Measurements from ENCODE around the gene TMEM123. TPM values are rescaled to one million over a fixed set of nuclear protein-coding genes. Genes with fewer than 3 reads are reported as not detected.

The TMEM123 gene
- total and polyA plus RNA-seq, 2 of the 13 experiments (the other 11 are each of a cell fraction or from before 2014, with no cell fraction given), result 365 to 2,761 TPM

- TF ChIP-seq TBX3 (IDR thresholded peaks at IDR 0.05; ENCODE audit: borderline replicate concordance) (no peak), ZBTB21 (CRISPR knock-in tag; IDR thresholded peaks at IDR 0.05) (no peak), ZNF607 (CRISPR knock-in tag; IDR thresholded peaks at IDR 0.05; ENCODE audit: borderline replicate concordance) (0 out of 2 replicates have a peak, but pooled peaks have one; percentile 35), ZNF510 (CRISPR knock-in tag; IDR thresholded peaks at IDR 0.05; ENCODE audit: low read depth) (no peak; the same call in 1 of the 2 replicates), MXD4 (CRISPR knock-in tag; IDR thresholded peaks at IDR 0.05) (no peak), SMAD1 (CRISPR knock-in tag; IDR thresholded peaks at IDR 0.05; ENCODE audit: borderline replicate concordance, low read depth) (no peak), DMTF1 (CRISPR knock-in tag; IDR thresholded peaks at IDR 0.05) (no peak), PITX1 (CRISPR knock-in tag; IDR thresholded peaks at IDR 0.05) (peak; percentile 70; the same call in 1 of the 2 replicates), CBFB (CRISPR knock-in tag; IDR thresholded peaks at IDR 0.05) (0 out of 2 replicates have a peak, but pooled peaks have one; percentile 31), KLF6 (CRISPR knock-in tag; IDR thresholded peaks at IDR 0.05) (no peak), TBX2 (CRISPR knock-in tag; IDR thresholded peaks at IDR 0.05; ENCODE audit: borderline replicate concordance) (peak; percentile 81; the same call in 1 of the 2 replicates), ZNF329 (CRISPR knock-in tag; IDR thresholded peaks at IDR 0.05; ENCODE audit: low read depth) (no peak), NCOR1 (IDR thresholded peaks at IDR 0.05; ENCODE audit: borderline replicate concordance, low read length) (peak; percentile 57; the same call in 1 of the 2 replicates), PRMT3 (CRISPR knock-in tag; IDR thresholded peaks at IDR 0.05; ENCODE audit: borderline replicate concordance, low read depth) (no peak), ZFY (CRISPR knock-in tag; IDR thresholded peaks at IDR 0.05) (peak; percentile 70), FLYWCH1 (CRISPR knock-in tag; IDR thresholded peaks at IDR 0.05) (no peak), HOXA3 (CRISPR knock-in tag; IDR thresholded peaks at IDR 0.05) (peak; percentile 85; the same call in 1 of the 2 replicates), PAXIP1 (CRISPR knock-in tag; conservative IDR thresholded peaks at IDR 0.05) (peak; percentile 93), LRRFIP1 (CRISPR knock-in tag; conservative IDR thresholded peaks at IDR 0.05) (no peak), ZBTB46 (CRISPR knock-in tag; IDR thresholded peaks at IDR 0.05; ENCODE audit: borderline replicate concordance) (no peak), SRSF4 (IDR thresholded peaks at IDR 0.05; ENCODE audit: low read depth, low read length, poor library complexity, severe bottlenecking) (no peak)
Observed at GRCh38 chr11:102476812-102477211, 24.2 kb upstream of the TMEM123 start (continued).

Data from HepG2 (cell line).